Right lobe of liver (tissue), 6 donors: ENCODE results near the gene KAT5. TPM values are rescaled to one million over a fixed set of nuclear protein-coding genes. Genes with fewer than 3 reads are reported as not detected.

Source experiments
- ATAC-seq, 4 donors: fragments of 200-7000 bp; cut with Tn5 transposase; one replicate each; pipeline ENCODE4 v1.9.1; 2020; ENCODE audit warnings: mild to moderate bottlenecking in 4 of 4, moderate library complexity in 4 of 4
- DNase-seq, 3 donors: peaks; one replicate each; pipeline ENCODE4 v3.0.0-alpha.2; 2020
- H3K27ac ChIP-seq, 3 donors: fragments of 200-600 bp; one replicate each; pipeline ENCODE4 v1.8.0; 2022
- H3K27me3 ChIP-seq, 2 donors: fragments of 200-600 bp; one replicate each; pipeline ENCODE4 v1.8.0; 2022
- H3K36me3 ChIP-seq, 4 donors: fragments of 200-600 bp; sonication (generic) in 1 of 4; one replicate each; pipeline versions ENCODE4 v1.5.1 to v1.8.0; 2017 to 2022; ENCODE audit warnings: control low read depth in 1 of 4
- H3K4me1 ChIP-seq, 4 donors: fragments of 200-600 bp; sonication (generic) in 1 of 4; one replicate each; pipeline versions ENCODE4 v1.5.1 to v1.8.0; 2017 to 2022; ENCODE audit warnings: control low read depth in 1 of 4
- H3K4me3 ChIP-seq, 3 donors: fragments of 200-600 bp; one replicate each; pipeline ENCODE4 v1.8.0; 2022
- H3K9me3 ChIP-seq, 4 donors: fragments of 200-600 bp; sonication (generic) in 1 of 4; one replicate each; pipeline versions ENCODE4 v1.5.1 to v1.8.0; 2017 to 2022; ENCODE audit warnings: control low read depth in 1 of 4
- POLR2A ChIP-seq: fragments of 450-650 bp; IDR thresholded peaks from one replicate; pipeline ENCODE4 v1.6.1; 2017; ENCODE audit warnings: antibody characterized with exemption, mild to moderate bottlenecking
- WGBS: methylation state at CpG from one replicate; pipeline ENCODE4 v1.1.6; 2018; ENCODE audit warnings: low coverage, low lambda C conversion rate; ENCODE audit not compliant: insufficient coverage; ENCODE audit errors: missing lambda C conversion rate; 5-methylcytosine and 5-hydroxymethylcytosine counted together
- intact Hi-C, 2 donors: fragments of 100-400 bp; cut with DNase I; formaldehyde crosslinking; loops; one replicate each; pipeline versions ENCODE4 v1.11.2 to v1.14.1; 2022
- total RNA-seq, 6 experiments: library from RNA; depleted of rRNA in 2 of 6; stranded (reverse); fragments of >200 nt in 2 of 6; fragmentation: NEBNext Ultra II Directional in 3 of 6; extraction: Animal tissue kit (Norgen Biotek cat#: 25700) in 3 of 6; gene quantifications; one replicate each; pipeline versions ENCODE4 v1.1.0 to v1.2.4, GENCODE V29; 2016 to 2023
- TF ChIP-seq, protein P1 (sequence below), 4 donors: fragments of 200-600 bp in 3 of 4; fragments of 450-650 bp in 1 of 4; IDR thresholded peaks; one replicate each; pipeline versions ENCODE4 v1.5.1 to v1.8.0; 2016 to 2022; ENCODE audit warnings: antibody characterized with exemption in 4 of 4, mild to moderate bottlenecking in 2 of 4
- donor health status: DM: no; HTN: yes; CAD: no.
- donor health status: DM: no; HTN: no; CAD: no.
- donor health status: DM: no; HTN: no; CAD: no.
- donor health status: DM: no; HTN: yes; CAD: no.
- donor health status: DM: no; HTN: yes; CAD: no.

KAT5 gene
- total RNA-seq, 6 experiments from 2014 or later: 17.8 to 30.4 (median 24.0) TPM

DNA sequence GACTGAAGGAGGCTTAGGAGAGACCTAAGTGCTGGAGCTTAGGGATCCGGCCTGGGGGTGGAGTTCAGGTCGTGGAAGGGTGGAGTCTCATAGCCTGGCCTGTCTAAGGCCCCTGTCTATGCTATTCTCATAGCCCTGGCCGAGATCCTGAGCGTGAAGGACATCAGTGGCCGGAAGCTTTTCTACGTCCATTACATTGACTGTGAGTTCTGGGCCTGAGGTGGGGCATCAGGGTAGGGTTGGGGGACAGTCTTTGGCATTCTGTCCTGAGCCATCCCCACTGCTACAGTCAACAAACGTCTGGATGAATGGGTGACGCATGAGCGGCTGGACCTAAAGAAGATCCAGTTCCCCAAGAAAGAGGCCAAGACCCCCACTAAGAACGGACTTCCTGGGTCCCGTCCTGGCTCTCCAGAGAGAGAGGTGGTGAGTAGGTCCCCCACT is 603 bp downstream of the KAT5 start:
- Histone ChIP-seq H3K27me3 (no peaks in the 10 kb centered on the region), H3K9me3 (no peaks in the 10 kb centered on the region), H3K4me3 (peak overlapping the region; percentile 62 to 73 (median 70)), H3K27ac (peak overlapping the region; percentile 97 to 98 (median 97)), H3K36me3 (peaks cover 6 to 43% (median 22%) of the 10 kb centered on the region in 4 donors), H3K4me1 (peaks cover 0 to 16% (median 1%) of the 10 kb centered on the region in 4 donors)
- intact Hi-C loops: loop anchor here (5.0 to 10.0 kb wide), 2 partner anchors 102 to 105 kb away; no protein-coding TSS in a partner anchor
- no peak for ATAC-seq
- no peak for DNase-seq
- WGBS: 37% methylated on average over 4 of the region's 11 CpGs
- TF ChIP-seq, protein P1, sequence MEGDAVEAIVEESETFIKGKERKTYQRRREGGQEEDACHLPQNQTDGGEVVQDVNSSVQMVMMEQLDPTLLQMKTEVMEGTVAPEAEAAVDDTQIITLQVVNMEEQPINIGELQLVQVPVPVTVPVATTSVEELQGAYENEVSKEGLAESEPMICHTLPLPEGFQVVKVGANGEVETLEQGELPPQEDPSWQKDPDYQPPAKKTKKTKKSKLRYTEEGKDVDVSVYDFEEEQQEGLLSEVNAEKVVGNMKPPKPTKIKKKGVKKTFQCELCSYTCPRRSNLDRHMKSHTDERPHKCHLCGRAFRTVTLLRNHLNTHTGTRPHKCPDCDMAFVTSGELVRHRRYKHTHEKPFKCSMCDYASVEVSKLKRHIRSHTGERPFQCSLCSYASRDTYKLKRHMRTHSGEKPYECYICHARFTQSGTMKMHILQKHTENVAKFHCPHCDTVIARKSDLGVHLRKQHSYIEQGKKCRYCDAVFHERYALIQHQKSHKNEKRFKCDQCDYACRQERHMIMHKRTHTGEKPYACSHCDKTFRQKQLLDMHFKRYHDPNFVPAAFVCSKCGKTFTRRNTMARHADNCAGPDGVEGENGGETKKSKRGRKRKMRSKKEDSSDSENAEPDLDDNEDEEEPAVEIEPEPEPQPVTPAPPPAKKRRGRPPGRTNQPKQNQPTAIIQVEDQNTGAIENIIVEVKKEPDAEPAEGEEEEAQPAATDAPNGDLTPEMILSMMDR (IDR thresholded peaks at IDR 0.05): no peak
- no peak for TF ChIP-seq POLR2A

DNA sequence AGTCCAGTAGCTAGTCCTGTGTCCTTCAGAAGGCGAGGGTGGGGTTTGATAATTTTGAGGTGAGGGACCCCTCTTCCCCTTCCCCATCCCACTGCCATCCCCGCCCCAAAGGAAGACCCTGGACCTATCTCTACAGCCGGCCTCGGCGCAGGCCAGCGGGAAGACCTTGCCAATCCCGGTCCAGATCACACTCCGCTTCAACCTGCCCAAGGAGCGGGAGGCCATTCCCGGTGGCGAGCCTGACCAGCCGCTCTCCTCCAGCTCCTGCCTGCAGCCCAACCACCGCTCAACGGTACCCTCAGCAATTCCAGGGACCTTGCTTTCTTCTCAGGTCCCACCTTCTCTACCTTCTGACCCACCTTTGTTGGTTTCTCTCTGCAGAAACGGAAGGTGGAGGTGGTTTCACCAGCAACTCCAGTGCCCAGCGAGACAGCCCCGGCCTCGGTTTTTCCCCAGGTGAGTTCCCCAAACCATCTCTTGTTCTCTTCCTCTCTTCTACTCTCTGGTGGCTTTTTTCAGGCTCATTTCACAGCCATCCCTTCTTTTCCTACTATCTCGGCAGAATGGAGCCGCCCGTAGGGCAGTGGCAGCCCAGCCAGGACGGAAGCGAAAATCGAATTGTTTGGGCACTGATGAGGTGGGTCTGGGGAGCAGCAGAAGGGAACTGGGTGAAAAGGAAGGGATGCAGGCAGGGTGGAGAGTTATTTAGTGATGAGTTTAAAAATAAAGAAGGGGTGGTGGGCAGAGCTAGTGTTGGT is 1.3 kb downstream of the KAT5 start:
- intact Hi-C loops: loop anchor here (5.0 to 10.0 kb wide), 2 partner anchors 101 to 104 kb away; no protein-coding TSS in a partner anchor
- H3K36me3 ChIP-seq: peaks cover 7 to 50% (median 23%) of the 10 kb centered on the region in 4 donors
- peaks cover 0 to 16% (median 1%) of the 10 kb centered on the region in 4 donors for H3K4me1 ChIP-seq
- H3K27ac ChIP-seq: no peak overlapping the region
- no peaks in the 10 kb centered on the region for H3K27me3 ChIP-seq
- peak overlapping the region in 1 of 3 donors; percentile 70 for H3K4me3 ChIP-seq
- DNase-seq: no peak
- H3K9me3 ChIP-seq: no peaks in the 10 kb centered on the region
- TF ChIP-seq POLR2A: no peak
- TF ChIP-seq, protein P1 (IDR thresholded peaks at IDR 0.05): no peak
- no peak for ATAC-seq
- 92% methylated on average over 15 of the region's 24 CpGs for WGBS

DNA sequence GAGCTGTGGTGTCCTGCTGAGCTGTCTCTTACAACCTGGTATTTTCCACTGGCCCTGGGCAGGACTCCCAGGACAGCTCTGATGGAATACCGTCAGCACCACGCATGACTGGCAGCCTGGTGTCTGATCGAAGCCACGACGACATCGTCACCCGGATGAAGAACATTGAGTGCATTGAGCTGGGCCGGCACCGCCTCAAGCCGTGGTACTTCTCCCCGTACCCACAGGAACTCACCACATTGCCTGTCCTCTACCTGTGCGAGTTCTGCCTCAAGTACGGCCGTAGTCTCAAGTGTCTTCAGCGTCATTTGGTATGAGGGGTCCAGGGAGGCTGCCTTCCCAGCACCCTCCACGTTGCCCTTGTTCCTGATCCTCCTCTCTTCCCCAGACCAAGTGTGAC is 2.4 kb downstream of the KAT5 start:
- peaks cover 7 to 59% (median 23%) of the 10 kb centered on the region in 4 donors for H3K36me3 ChIP-seq
- H3K27me3 ChIP-seq: no peaks in the 10 kb centered on the region
- ATAC-seq: no peak
- no peak overlapping the region for H3K4me3 ChIP-seq
- intact Hi-C loops: loop anchor here (5.0 to 10.0 kb wide), 2 partner anchors 100 to 103 kb away; no protein-coding TSS in a partner anchor
- no peak overlapping the region for H3K27ac ChIP-seq
- DNase-seq: no peak
- no peaks in the 10 kb centered on the region for H3K9me3 ChIP-seq
- peaks cover 0 to 23% (median 4%) of the 10 kb centered on the region in 4 donors for H3K4me1 ChIP-seq
- TF ChIP-seq, protein P1 (IDR thresholded peaks at IDR 0.05): no peak
- TF ChIP-seq POLR2A: no peak
- 70% methylated on average over 2 of the region's 16 CpGs for WGBS

DNA sequence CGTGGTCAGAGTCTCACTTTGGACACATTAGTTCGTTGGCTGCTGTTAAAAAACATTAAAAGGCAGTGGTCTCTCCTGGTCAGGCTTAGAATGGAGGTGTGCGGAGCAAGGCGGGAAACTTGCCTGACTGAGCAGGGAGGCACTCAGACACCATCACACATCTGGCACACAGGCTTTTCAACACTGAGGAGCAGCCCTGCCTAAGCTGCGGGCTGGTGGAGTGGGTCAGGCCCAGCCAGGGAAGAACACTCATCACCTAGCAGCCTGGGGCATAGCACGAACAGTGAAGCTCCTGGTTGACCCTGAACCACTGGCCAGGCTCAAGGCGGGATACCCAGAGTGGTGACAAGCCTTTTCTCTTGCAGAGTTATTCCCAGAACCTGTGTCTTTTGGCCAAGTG is 4.2 kb downstream of the KAT5 start:
- H3K27me3 ChIP-seq: no peaks in the 10 kb centered on the region
- H3K9me3 ChIP-seq: no peaks in the 10 kb centered on the region
- DNase-seq (no peak), ATAC-seq (no peak)
- no peak overlapping the region for H3K4me3 ChIP-seq
- H3K27ac ChIP-seq: no peak overlapping the region
- TF ChIP-seq, protein P1 (IDR thresholded peaks at IDR 0.05): no peak
- no peak for TF ChIP-seq POLR2A
- WGBS: 100% methylated on average over 2 of the region's 7 CpGs
- intact Hi-C loops: loop anchor here in 1 of 2 donors (10.0 kb wide), 1 partner anchor 98 kb away; no protein-coding TSS in a partner anchor
- H3K36me3 ChIP-seq: peaks cover 7 to 59% (median 23%) of the 10 kb centered on the region in 4 donors
- H3K4me1 ChIP-seq: peaks cover 0 to 23% (median 7%) of the 10 kb centered on the region in 4 donors
